Astrocyte of the hippocampus (primary cell): ENCODE results near the gene TOR1B.

Source experiments
- DNase-seq: peaks from one replicate; pipeline ENCODE4 v3.0.0; 2011; ENCODE audit warnings: low read depth, low spot score

The TOR1B gene

DNA sequence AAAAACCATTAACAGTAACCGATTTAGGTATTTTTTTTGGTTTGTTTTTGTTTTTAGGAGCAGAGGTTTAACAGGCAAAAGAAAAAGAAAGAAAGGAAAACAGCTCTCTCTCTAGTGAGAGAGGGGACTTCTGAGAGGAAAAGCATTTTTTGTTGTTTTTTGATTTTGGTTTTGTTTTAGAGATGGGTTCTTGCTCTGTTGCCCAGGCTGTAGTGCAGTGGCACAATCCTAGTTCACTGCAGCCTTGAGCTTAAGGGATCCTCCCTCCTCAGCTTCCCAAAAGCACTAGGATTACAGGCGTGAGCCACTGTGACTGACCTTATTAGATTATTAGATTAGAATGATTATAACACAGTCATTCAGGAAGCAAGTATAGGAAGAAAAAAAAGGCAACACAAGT is 42.4 kb downstream of the TOR1B start:
- no peak for DNase-seq

- DNase-seq, result no peak
Measured at GRCh38 chr9:129848712-129849441, 45.9 kb downstream of the TOR1B start.

DNA sequence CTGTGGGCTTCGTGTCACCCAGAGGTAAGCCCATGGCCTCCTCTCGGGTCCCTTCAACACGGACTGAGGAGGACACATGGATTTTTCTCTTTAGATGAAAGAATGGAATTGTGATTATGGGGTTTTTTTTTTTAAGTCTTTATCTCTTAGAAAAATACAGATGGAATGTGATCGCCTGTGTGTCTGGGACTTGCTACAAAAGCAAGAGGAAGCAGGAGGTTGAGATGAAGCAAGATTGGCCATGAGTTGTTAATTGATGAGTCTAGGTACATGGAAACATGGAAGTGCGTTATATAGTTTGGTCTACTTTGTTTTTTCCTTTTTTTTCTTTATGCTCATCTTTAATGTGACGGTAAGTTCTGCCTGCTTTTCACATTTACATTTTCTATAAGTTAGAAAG is 46.9 kb downstream of the TOR1B start:
- no peak for DNase-seq

DNA sequence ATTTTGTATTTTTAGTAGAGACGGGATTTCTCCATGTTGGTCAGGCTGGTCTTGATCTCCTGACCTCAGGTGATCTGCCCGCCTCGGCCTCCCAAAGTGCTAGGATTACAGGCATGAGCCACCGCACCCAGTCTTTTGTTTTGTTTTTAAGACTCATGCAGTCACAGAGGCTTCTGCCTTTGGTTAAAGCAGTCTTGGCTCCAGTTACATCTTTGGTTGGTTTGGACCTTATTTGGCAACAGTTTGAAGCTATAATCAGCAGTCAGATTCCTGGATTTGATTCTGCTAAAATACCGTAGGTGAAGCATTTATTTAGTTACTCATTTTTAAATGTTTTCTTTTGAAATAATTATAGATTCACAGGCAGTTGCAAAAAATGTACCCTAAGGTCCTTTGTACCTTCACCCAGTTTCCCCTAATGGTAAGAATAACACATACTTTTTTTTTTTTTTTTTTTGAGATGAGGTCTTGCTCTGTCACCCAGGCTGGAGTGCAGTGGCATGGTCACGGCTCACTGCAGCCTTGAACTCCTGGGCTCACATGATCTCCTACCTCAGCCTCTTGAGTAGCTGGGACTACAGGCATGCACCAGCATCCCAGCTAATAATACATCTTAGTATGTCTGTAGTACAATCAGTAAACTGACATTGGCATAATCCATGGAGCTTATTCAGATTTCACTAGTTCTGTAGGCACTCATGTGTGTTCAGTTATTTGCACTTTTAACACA is 48.0 kb downstream of the TOR1B start:
- peak; percentile 52 for DNase-seq

GRCh38 chr9:129851821-129852220 is 48.8 kb downstream of the TOR1B start:
- DNase-seq, result no peak

DNA sequence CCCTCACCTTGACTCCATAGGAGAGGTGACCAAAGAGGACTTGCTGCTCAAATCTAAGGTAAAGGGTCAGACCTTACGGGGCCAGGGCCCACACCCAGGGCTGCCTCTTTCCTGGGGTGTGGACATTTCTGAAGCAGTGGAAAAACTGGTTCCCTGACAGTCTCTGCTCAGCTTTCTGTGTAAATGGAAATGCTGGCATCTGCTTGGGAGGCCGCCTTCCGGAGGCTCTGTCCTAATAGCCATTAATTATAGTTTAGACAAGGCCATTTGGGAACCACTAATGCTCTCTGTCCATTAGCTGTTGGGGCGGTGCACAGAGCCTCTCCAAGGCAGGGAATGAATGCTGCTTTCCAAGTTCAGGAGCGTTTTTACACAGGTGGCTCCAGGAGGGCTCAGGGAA is 49.6 kb downstream of the TOR1B start:
- no peak for DNase-seq

DNA sequence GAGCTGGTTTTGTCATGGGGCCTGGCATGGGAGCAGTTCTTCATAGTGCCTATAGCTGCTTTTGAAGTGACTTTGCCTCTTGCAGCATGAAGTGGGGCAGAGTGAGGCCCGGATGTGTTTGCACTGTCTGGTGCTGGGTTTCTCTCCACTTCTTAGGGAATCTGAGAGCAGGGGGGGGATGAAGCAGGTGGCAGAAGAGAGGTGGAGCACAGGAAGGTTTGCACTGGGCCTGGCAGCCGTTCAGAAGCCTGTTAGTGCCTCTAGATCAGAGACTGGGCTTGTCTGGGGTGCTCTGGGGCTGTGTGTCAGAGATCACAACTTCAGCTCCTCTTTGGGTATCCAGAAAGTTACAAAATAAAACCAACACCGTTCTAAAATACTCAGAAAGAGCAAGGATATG is 50.6 kb downstream of the TOR1B start:
- no peak for DNase-seq

DNA sequence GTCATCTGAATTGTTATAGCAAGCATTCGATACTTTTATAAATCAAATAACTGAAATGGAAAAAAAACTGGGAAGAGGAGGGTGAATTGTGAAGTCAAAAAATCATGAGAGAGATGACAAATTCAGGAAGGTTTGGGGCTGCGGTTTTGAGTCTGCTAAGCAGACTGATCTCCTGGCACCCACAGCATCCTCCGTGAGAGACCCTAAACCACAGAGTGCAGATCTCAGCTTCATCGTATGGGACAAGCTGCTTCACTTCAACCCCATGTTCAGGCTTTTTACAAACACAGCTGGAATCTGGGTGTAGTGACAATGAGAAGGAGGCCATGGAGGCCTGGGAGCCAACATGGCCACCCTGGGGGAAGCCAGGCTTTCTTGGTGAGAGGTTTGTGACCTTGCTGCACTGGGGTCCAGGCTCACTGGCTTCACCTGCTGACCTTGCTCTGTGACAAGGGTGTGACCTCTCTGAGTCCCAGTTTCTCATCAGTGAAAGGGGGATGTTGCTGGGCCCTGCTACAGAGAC is 51.7 kb downstream of the TOR1B start:
- no peak for DNase-seq

- DNase-seq, result no peak
Measured at GRCh38 chr9:129857207-129857606, 54.2 kb downstream of the TOR1B start.

DNA sequence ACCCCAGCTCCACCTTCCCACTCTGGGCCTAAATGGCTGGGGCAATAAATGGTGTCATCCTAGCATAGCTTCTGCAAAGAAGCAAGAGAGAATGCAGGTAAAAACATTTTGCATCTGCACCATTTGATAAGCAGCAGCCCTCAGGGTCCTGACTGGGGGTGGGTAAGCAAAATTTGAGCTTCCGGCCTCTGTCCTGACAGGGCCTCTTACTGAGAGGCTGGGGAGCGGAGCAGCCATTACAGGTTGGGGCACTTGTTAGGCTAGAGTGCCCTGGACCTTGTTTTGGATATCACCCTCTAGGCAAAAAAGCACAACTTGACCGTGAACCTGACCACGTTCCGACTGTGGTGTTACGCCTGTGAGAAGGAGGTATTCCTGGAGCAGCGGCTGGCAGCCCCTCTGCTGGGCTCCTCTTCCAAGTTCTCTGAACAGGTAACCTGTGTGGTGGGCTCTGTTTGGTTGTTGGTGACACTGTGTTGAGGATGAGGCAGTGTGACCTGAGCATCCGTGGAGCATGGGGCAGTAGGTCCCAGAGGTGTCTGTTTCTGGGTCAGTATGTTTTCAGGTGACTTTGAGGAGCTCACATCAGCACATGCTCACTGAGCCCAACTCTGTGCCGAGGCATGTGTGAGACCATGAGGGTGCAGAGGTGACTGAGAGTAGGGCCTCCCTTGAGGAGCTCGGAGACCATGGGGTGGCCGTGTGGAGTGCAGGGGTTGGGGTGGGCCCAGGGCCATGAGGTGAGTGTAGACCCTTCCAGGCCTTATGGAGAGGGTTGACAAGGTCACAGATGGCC is 55.4 kb downstream of the TOR1B start:
- DNase-seq, result no peak
